GM18505 (cell line): ENCODE data around the gene NIPAL1.

Experiments
- ATAC-seq: cut with Tn5 transposase; IDR thresholded peaks from one replicate; pipeline ENCODE4 v1.9.1; 2021; ENCODE audit not compliant: unreplicated experiment
- POLR2A ChIP-seq: IDR thresholded peaks from 4 replicates; pipeline ENCODE4 v1.6.1; 2011; ENCODE audit warnings: borderline replicate concordance; ENCODE audit not compliant: insufficient read depth, insufficient read length; ENCODE audit errors: extremely low read depth

Gene NIPAL1

GRCh38 chr4:48067536-48067935 lies 51.0 kb downstream of the NIPAL1 start:
- ATAC-seq = no peak
- TF ChIP-seq POLR2A = no peak

GRCh38 chr4:48068182-48068581 lies 51.6 kb downstream of the NIPAL1 start:
- TF ChIP-seq POLR2A = no peak
- no peak for ATAC-seq

GRCh38 chr4:48069026-48069425 lies 52.5 kb downstream of the NIPAL1 start:
- no peak for ATAC-seq
- no peak for TF ChIP-seq POLR2A

- no peak for TF ChIP-seq POLR2A
- ATAC-seq = no peak
These were observed 54.6 kb downstream of the NIPAL1 start for GRCh38 chr4:48071191-48071590.

GRCh38 chr4:48073567-48074103 lies 57.1 kb downstream of the NIPAL1 start:
- no peak for TF ChIP-seq POLR2A
- no peak for ATAC-seq

GRCh38 chr4:48074657-48075056 lies 58.1 kb downstream of the NIPAL1 start:
- TF ChIP-seq POLR2A = no peak
- no peak for ATAC-seq

- TF ChIP-seq POLR2A = no peak
- ATAC-seq = no peak
These were observed 61.9 kb downstream of the NIPAL1 start for GRCh38 chr4:48078425-48078824.

GRCh38 chr4:48078862-48079655 lies 62.5 kb downstream of the NIPAL1 start:
- ATAC-seq = no peak
- no peak for TF ChIP-seq POLR2A

GRCh38 chr4:48079972-48080391 lies 63.4 kb downstream of the NIPAL1 start:
- TF ChIP-seq POLR2A = no peak
- ATAC-seq = no peak

- no peak for TF ChIP-seq POLR2A
- no peak for ATAC-seq
These were observed 64.6 kb downstream of the NIPAL1 start for GRCh38 chr4:48081196-48081595.

GRCh38 chr4:48082956-48083355 lies 66.4 kb downstream of the NIPAL1 start:
- no peak for ATAC-seq

GRCh38 chr4:48085821-48086589 lies 69.4 kb downstream of the NIPAL1 start:
- ATAC-seq = no peak
- no peak for TF ChIP-seq POLR2A

More at GRCh38 chr4:48082956-48083355, 66.4 kb downstream of the NIPAL1 start:
- TF ChIP-seq POLR2A = no peak
